Body of pancreas (tissue), 4 donors: ENCODE measurements around the gene SCN1B. TPM values are rescaled to one million over a fixed set of nuclear protein-coding genes. Genes with fewer than 3 reads are reported as not detected.
"Not testable (repeated sequence)": the region's sequence is repeated elsewhere in the genome, so short reads cannot be mapped to it uniquely, and the experiment has no call there.

ENCODE experiments used
- ATAC-seq: fragments of 150-250 bp; one replicate; pipeline ENCODE4 v1.9.1; 2016
- DNase-seq, 4 donors: peaks; one replicate each; pipeline ENCODE4 v3.0.0-alpha.2; 2019
- H3K27ac ChIP-seq, 4 donors: fragments of 200-600 bp; sonication (generic); 1 replicate in 3 of 4; 2 replicates in 1 of 4; pipeline versions ENCODE4 v1.5.1 to v1.6.1; 2016 to 2019; ENCODE audit warnings: mild to moderate bottlenecking in 1 of 4, mixed read lengths in 1 of 4, moderate library complexity in 1 of 4
- H3K27me3 ChIP-seq, 2 donors: fragments of 200-600 bp; sonication (generic); one replicate each; pipeline ENCODE4 v1.6.0; 2016; ENCODE audit warnings: mild to moderate bottlenecking in 1 of 2
- H3K36me3 ChIP-seq, 2 donors: fragments of 200-600 bp; sonication (generic); replicated peaks in 1 of 2; 2 replicates each; pipeline ENCODE4 v1.5.1; 2016; ENCODE audit warnings: low read depth in 2 of 2; ENCODE audit not compliant: insufficient read depth in 1 of 2
- H3K4me1 ChIP-seq: fragments of 200-600 bp; sonication (generic); one replicate; pipeline ENCODE4 v1.6.0; 2016
- H3K4me3 ChIP-seq, 2 donors: fragments of 200-600 bp; sonication (generic); 1 replicate in 1 of 2; 2 replicates in 1 of 2; pipeline ENCODE4 v1.5.1; 2016 to 2019
- H3K9me3 ChIP-seq, 3 donors: fragments of 200-600 bp; sonication (generic); 1 replicate in 2 of 3; 2 replicates in 1 of 3; pipeline ENCODE4 v1.5.1; 2016
- POLR2A ChIP-seq, 3 donors: fragments of 450-650 bp; IDR thresholded peaks; one replicate each; pipeline ENCODE4 v1.6.1; 2016; ENCODE audit warnings: antibody characterized with exemption in 3 of 3, mild to moderate bottlenecking in 2 of 3
- WGBS, 2 donors: methylation state at CpG; one replicate each; pipeline ENCODE4 v1.1.5; 2017; 5-methylcytosine and 5-hydroxymethylcytosine counted together
- intact Hi-C: fragments of 100-400 bp; cut with DNase I; formaldehyde crosslinking; loops from one replicate; pipeline ENCODE4 v1.15.1; 2023
- total RNA-seq, 2 donors: library from RNA; depleted of rRNA; stranded (reverse); fragments of >200 nt; gene quantifications; one replicate each; pipeline ENCODE4 v1.1.0, GENCODE V29; 2016
- TF ChIP-seq, protein P1 (sequence below), 7 experiments: fragments of 450-650 bp in 4 of 7; fragments of 200-600 bp in 3 of 7; sonication (generic) in 3 of 7; IDR thresholded peaks; one replicate each; pipeline ENCODE4 v1.5.1; 2016 to 2019; ENCODE audit warnings: antibody characterized with exemption in 7 of 7

SCN1B gene
- total RNA-seq, 2 donors from 2014 or later, result 2.3 to 23.6 TPM

DNA sequence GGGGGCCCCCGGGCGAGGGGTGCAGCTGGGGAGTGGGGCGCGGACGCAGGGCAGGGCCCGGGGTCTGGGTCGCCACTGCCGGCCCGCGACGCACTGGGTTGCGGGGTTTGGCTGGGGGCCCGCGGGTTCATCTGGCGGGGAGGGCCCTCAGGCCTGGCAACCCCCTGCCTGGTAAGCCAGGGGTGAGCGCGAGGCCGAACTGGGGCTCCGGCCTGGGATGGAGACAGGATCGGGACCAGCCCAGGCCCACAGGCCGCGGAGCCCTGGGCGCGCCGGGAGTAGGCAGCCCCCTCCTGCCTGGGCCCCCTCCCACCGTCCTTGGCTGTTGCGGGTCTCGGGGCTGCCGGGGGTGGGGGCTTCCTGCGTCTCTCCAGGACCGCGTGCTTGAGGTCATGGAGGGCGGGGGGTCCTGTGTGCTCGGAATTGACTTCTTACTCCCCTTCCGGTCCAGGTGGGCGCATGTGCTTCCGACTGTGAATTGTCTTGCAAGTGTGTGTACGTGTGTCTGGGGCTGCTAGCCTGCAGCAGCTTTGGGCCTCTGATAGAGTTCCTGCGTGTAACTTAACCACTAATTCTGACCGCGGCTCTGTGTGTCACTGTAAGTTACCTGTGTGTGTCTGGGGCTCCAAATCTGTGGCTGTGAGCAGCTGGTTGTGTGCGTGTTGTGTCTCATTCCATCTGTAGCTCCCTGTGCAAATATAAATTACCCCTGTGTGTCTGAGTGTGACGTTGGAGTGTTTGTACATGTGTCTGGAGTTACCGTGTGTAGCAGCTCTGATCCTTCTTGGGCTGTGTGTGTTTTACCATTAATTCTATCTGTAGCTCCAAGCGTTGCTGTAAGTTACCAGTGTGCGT lies 29.4 kb upstream of the SCN1B start:
- H3K4me3 ChIP-seq, result peak overlapping the region; percentile 26 to 66
- no peaks in the 10 kb centered on the region for H3K36me3 ChIP-seq
- H3K27me3 ChIP-seq, result no peaks in the 10 kb centered on the region
- peak; percentile 41 to 67 (median 63) for DNase-seq
- 5 to 21% methylated on average over 12 to 42 of the region's 46 CpGs for WGBS, 2 donors
- ATAC-seq, result peak; percentile 9
- TF ChIP-seq, protein P1, sequence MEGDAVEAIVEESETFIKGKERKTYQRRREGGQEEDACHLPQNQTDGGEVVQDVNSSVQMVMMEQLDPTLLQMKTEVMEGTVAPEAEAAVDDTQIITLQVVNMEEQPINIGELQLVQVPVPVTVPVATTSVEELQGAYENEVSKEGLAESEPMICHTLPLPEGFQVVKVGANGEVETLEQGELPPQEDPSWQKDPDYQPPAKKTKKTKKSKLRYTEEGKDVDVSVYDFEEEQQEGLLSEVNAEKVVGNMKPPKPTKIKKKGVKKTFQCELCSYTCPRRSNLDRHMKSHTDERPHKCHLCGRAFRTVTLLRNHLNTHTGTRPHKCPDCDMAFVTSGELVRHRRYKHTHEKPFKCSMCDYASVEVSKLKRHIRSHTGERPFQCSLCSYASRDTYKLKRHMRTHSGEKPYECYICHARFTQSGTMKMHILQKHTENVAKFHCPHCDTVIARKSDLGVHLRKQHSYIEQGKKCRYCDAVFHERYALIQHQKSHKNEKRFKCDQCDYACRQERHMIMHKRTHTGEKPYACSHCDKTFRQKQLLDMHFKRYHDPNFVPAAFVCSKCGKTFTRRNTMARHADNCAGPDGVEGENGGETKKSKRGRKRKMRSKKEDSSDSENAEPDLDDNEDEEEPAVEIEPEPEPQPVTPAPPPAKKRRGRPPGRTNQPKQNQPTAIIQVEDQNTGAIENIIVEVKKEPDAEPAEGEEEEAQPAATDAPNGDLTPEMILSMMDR (IDR thresholded peaks at IDR 0.05), result no peak
- TF ChIP-seq POLR2A (IDR thresholded peaks at IDR 0.05), result peak; percentile 39 to 78 (median 77)
- H3K4me1 ChIP-seq, result peaks cover 60% of the 10 kb centered on the region
- H3K9me3 ChIP-seq, result no peaks in the 10 kb centered on the region
- intact Hi-C loops, result no loop called here
- H3K27ac ChIP-seq, result peak overlapping the region; percentile 92 to 97 (median 96)

DNA sequence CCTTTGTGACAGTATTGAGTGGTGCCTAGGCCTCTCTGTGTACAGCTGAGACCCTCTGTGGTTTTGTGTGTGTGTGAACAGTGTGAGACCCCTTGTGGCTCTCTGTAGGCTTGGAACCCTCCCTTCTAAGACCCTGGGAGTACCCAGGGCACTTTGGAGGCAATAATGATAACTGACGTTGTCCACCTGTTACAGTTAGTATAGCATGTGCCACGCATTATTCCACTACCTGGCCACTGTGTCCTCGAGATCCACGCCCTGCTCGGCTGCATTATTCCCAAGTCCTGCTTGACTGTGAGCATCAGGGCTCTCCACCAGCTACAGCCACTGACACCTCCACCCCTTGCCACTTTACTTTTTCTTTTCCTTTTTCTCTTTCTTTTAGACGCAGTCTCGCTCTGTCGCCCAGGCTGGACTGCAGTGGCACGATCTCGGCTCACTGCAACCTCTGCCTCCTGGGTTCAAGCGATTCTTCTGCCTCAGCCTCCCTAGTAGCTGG lies 28.2 kb upstream of the SCN1B start:
- no peaks in the 10 kb centered on the region for H3K36me3 ChIP-seq
- TF ChIP-seq POLR2A (IDR thresholded peaks at IDR 0.05), result no peak
- TF ChIP-seq, protein P1 (IDR thresholded peaks at IDR 0.05), result no peak
- 92 to 96% methylated on average over 11 of the region's 11 CpGs for WGBS, 2 donors
- peaks cover 70% of the 10 kb centered on the region for H3K4me1 ChIP-seq
- no peak for ATAC-seq
- DNase-seq, result no peak
- H3K9me3 ChIP-seq, result no peaks in the 10 kb centered on the region
- no peak overlapping the region for H3K4me3 ChIP-seq
- intact Hi-C loops, result no loop called here
- peak overlapping the region in 2 of 4 donors; percentile 96 to 97 for H3K27ac ChIP-seq
- H3K27me3 ChIP-seq, result no peaks in the 10 kb centered on the region

- Histone ChIP-seq H3K4me3 (no peak overlapping the region), H3K4me1 (peaks cover 72% of the 10 kb centered on the region), H3K36me3 (peaks cover 0 to 4% of the 10 kb centered on the region in 2 donors), H3K27me3 (no peaks in the 10 kb centered on the region), H3K9me3 (no peaks in the 10 kb centered on the region), H3K27ac (peak overlapping the region; percentile 46 to 82 (median 70))
- no peak for ATAC-seq
- WGBS, 2 donors, result 84 to 86% methylated on average over 8 to 18 of the region's 18 CpGs
- no peak for DNase-seq
- intact Hi-C loops, result no loop called here
- TF ChIP-seq POLR2A (IDR thresholded peaks at IDR 0.05), result no peak
- TF ChIP-seq, protein P1 (IDR thresholded peaks at IDR 0.05), result no peak
Measured at GRCh38 chr19:35004517-35005255, 25.6 kb upstream of the SCN1B start.

- WGBS, 2 donors, result 84 to 85% methylated on average over 11 of the region's 11 CpGs
- H3K27ac ChIP-seq, result peak overlapping the region; percentile 46 to 82 (median 70)
- H3K27me3 ChIP-seq, result no peaks in the 10 kb centered on the region
- peaks cover 7 to 10% of the 10 kb centered on the region in 2 donors for H3K36me3 ChIP-seq
- H3K4me1 ChIP-seq, result peaks cover 70% of the 10 kb centered on the region
- no peak for ATAC-seq
- no peak overlapping the region for H3K4me3 ChIP-seq
- DNase-seq, result peak in 1 of 4 donors; percentile 13
- no peaks in the 10 kb centered on the region for H3K9me3 ChIP-seq
- no peak for TF ChIP-seq POLR2A (IDR thresholded peaks at IDR 0.05)
- TF ChIP-seq, protein P1 (IDR thresholded peaks at IDR 0.05), result no peak
- intact Hi-C loops, result no loop called here
Measured at GRCh38 chr19:35005256-35005977, 24.9 kb upstream of the SCN1B start.

DNA sequence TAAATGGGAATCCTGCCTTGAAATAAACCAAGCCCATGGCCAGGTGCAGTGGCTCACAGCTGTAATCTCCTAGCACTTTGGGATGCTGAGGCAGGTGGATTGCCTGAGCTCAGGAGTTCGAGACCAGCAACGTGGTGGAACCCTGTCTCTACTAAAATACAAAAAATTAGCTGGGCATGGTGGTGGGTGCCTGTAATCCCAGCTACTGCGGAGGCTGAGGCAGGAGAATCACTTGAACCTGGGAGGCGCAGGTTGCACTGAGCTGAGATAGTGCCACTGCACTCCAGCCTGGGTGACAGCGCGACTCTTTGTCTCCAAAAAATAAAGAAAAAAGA lies 24.3 kb upstream of the SCN1B start:
- H3K27me3 ChIP-seq, result not testable (repeated sequence)
- WGBS, 2 donors, result 36 to 62% methylated on average over 5 to 6 of the region's 6 CpGs

More for the DNA sequence above, 24.3 kb upstream of the SCN1B start:
- DNase-seq, intact Hi-C loops, H3K9me3 ChIP-seq, ATAC-seq, H3K4me3 ChIP-seq: not testable (repeated sequence)
- Histone ChIP-seq H3K36me3 (peaks cover 8 to 11% of the 10 kb centered on the region in 2 donors), H3K27ac (peak overlapping the region; percentile 46 to 82 (median 70)), H3K4me1 (peaks cover 70% of the 10 kb centered on the region)
